ENCODE data around the gene LIMS4. TPM values are rescaled to one million over a fixed set of nuclear protein-coding genes. Genes with fewer than 3 reads are reported as not detected.
"Not testable (repeated sequence)": the region's sequence is repeated elsewhere in the genome, so short reads cannot be mapped to it uniquely, and the experiment has no call there.

The LIMS4 gene
- total and polyA plus RNA-seq, 2 of the 8 experiments (the other 6 are each of a cell fraction or from before 2014, with no cell fraction given), result 0.44 TPM; not detected in 1

- H3K56ac ChIP-seq (replicated peaks; ENCODE audit: insufficient read length, low read depth, low read length); H3K79me1 ChIP-seq (ENCODE audit: low read depth, low read length); DNase-seq (ENCODE audit: low read depth in 1 of 2, low spot score in 2 of 2); H2BK20ac ChIP-seq (ENCODE audit: low read length); H2BK15ac ChIP-seq (ENCODE audit: low read length); H2AFZ ChIP-seq (ENCODE audit: low read length); H2BK12ac ChIP-seq (ENCODE audit: low read depth, low read length); H3K4ac ChIP-seq (replicated peaks; ENCODE audit: insufficient read length, low read depth, low read length); H3K36me3 ChIP-seq (ENCODE audit: control insufficient read depth in 2 of 4, insufficient read depth in 4 of 4, low read length in 3 of 4); FAIRE-seq; POLR2A ChIA-PET (ENCODE audit: partially characterized antibody); H2BK120ac ChIP-seq (replicated peaks; ENCODE audit: low read depth, low read length); H4K20me1 ChIP-seq (replicated peaks in 1 of 2; ENCODE audit: control insufficient read depth in 1 of 2, insufficient read depth in 2 of 2, low read length in 2 of 2); H3K18ac ChIP-seq (ENCODE audit: extremely low read depth, low read length); H4K8ac ChIP-seq (ENCODE audit: extremely low read depth, insufficient read depth, low read length); CTCF ChIA-PET (ENCODE audit: partially characterized antibody); H2BK5ac ChIP-seq (ENCODE audit: low read depth, low read length); H3K9me3 ChIP-seq (ENCODE audit: insufficient read depth in 2 of 2, low read depth in 1 of 2, low read length in 1 of 2); H4K5ac ChIP-seq (ENCODE audit: insufficient read length, low read depth, low read length); H3K27ac ChIP-seq (ENCODE audit: low read depth, low read length); H3K23ac ChIP-seq (ENCODE audit: insufficient read length); H3K4me1 ChIP-seq (replicated peaks in 1 of 4; ENCODE audit: control insufficient read depth in 3 of 4, insufficient read depth in 4 of 4, low read length in 3 of 4); H3K4me2 ChIP-seq (ENCODE audit: insufficient read depth in 1 of 2, low read depth in 2 of 2, low read length in 2 of 2); H3K4me3 ChIP-seq (ENCODE audit: extremely low read depth in 1 of 4, insufficient read depth in 2 of 4, low read depth in 3 of 4, low read length in 4 of 4); H3K23me2 ChIP-seq (ENCODE audit: low read depth, low read length); H3K79me2 ChIP-seq (ENCODE audit: control insufficient read depth in 1 of 2, insufficient read depth in 2 of 2, low read length in 2 of 2); H3K9ac ChIP-seq (replicated peaks in 1 of 4; ENCODE audit: extremely low read depth in 1 of 4, low read depth in 3 of 4, low read length in 3 of 4); H2AK5ac ChIP-seq (ENCODE audit: low read depth, low read length); H3K14ac ChIP-seq (ENCODE audit: insufficient read length); H3K27me3 ChIP-seq (replicated peaks in 1 of 4; ENCODE audit: control insufficient read depth in 3 of 4, extremely low read depth in 1 of 4, insufficient read depth in 3 of 4, low read length in 3 of 4); H4K91ac ChIP-seq (replicated peaks; ENCODE audit: insufficient read length, low read length): not testable (repeated sequence)
- WGBS, 2 experiments (ENCODE audit: extremely low coverage in 1 of 2, insufficient coverage in 1 of 2, insufficient read length in 1 of 2, insufficient replicate concordance in 2 of 2, low coverage in 1 of 2, low lambda C conversion rate in 2 of 2, missing lambda C conversion rate in 1 of 2), result no CpG with 5 or more reads among the region's 6 CpGs
Measured at GRCh38 chr2:110434565-110434964, 38.1 kb downstream of the LIMS4 start.

GRCh38 chr2:110425725-110426124, 46.9 kb downstream of the LIMS4 start:
- H3K14ac ChIP-seq (ENCODE audit: insufficient read length); H3K36me3 ChIP-seq (ENCODE audit: control insufficient read depth in 2 of 4, insufficient read depth in 4 of 4, low read length in 3 of 4); H2BK15ac ChIP-seq (ENCODE audit: low read length); H4K8ac ChIP-seq (ENCODE audit: extremely low read depth, insufficient read depth, low read length); POLR2A ChIA-PET (ENCODE audit: partially characterized antibody); H3K9ac ChIP-seq (replicated peaks in 1 of 4; ENCODE audit: extremely low read depth in 1 of 4, low read depth in 3 of 4, low read length in 3 of 4); H4K20me1 ChIP-seq (replicated peaks in 1 of 2; ENCODE audit: control insufficient read depth in 1 of 2, insufficient read depth in 2 of 2, low read length in 2 of 2); FAIRE-seq; H2BK12ac ChIP-seq (ENCODE audit: low read depth, low read length); H2AK5ac ChIP-seq (ENCODE audit: low read depth, low read length); H3K4ac ChIP-seq (replicated peaks; ENCODE audit: insufficient read length, low read depth, low read length); H4K5ac ChIP-seq (ENCODE audit: insufficient read length, low read depth, low read length); H3K18ac ChIP-seq (ENCODE audit: extremely low read depth, low read length); H3K79me2 ChIP-seq (ENCODE audit: control insufficient read depth in 1 of 2, insufficient read depth in 2 of 2, low read length in 2 of 2); CTCF ChIA-PET (ENCODE audit: partially characterized antibody); H3K4me2 ChIP-seq (ENCODE audit: insufficient read depth in 1 of 2, low read depth in 2 of 2, low read length in 2 of 2); H4K91ac ChIP-seq (replicated peaks; ENCODE audit: insufficient read length, low read length); H3K27me3 ChIP-seq (replicated peaks in 1 of 4; ENCODE audit: control insufficient read depth in 3 of 4, extremely low read depth in 1 of 4, insufficient read depth in 3 of 4, low read length in 3 of 4); H3K56ac ChIP-seq (replicated peaks; ENCODE audit: insufficient read length, low read depth, low read length); DNase-seq (ENCODE audit: low read depth in 1 of 2, low spot score in 2 of 2); H2BK120ac ChIP-seq (replicated peaks; ENCODE audit: low read depth, low read length); H2BK5ac ChIP-seq (ENCODE audit: low read depth, low read length); H3K27ac ChIP-seq (ENCODE audit: low read depth, low read length); H3K23ac ChIP-seq (ENCODE audit: insufficient read length); H3K79me1 ChIP-seq (ENCODE audit: low read depth, low read length); H3K4me1 ChIP-seq (replicated peaks in 1 of 4; ENCODE audit: control insufficient read depth in 3 of 4, insufficient read depth in 4 of 4, low read length in 3 of 4); H3K4me3 ChIP-seq (ENCODE audit: extremely low read depth in 1 of 4, insufficient read depth in 2 of 4, low read depth in 3 of 4, low read length in 4 of 4); H3K23me2 ChIP-seq (ENCODE audit: low read depth, low read length); H3K9me3 ChIP-seq (ENCODE audit: insufficient read depth in 2 of 2, low read depth in 1 of 2, low read length in 1 of 2); H2AFZ ChIP-seq (ENCODE audit: low read length); H2BK20ac ChIP-seq (ENCODE audit: low read length): not testable (repeated sequence)
- WGBS, 2 experiments (ENCODE audit: extremely low coverage in 1 of 2, insufficient coverage in 1 of 2, insufficient read length in 1 of 2, insufficient replicate concordance in 2 of 2, low coverage in 1 of 2, low lambda C conversion rate in 2 of 2, missing lambda C conversion rate in 1 of 2), result no CpG with 5 or more reads among the region's 4 CpGs

Measured in H1 (cell line).